ENCODE measurements around the gene E2F6.

Gene E2F6

GRCh38 chr2:11492720-11493119 is 26.8 kb upstream of the E2F6 start:
- DNase-seq = no peak

DNA sequence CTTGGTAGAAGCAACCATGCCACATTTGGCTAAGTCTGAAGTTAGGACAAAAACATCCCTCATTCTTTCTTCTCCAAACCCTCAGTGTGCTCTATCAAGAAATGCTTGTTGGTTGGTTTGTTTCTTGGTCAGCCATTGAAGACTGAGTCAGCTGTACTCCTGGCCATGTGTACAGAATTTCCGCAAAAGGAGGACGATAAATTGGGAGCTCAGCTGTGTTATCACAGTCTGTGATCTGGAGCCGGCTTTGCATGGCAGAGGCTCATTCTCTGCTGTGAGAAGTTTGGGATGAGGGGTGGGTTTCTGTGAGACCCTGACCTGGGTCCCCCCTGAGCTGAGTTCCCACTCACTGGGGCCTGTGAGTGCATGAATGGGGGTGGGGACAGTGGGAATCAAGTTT is 26.3 kb upstream of the E2F6 start:
- DNase-seq = no peak

- no peak for DNase-seq
These were observed 25.5 kb upstream of the E2F6 start for GRCh38 chr2:11491348-11491933.

- DNase-seq = no peak
These were observed 24.2 kb upstream of the E2F6 start for GRCh38 chr2:11490194-11490593.

- DNase-seq = no peak
These were observed 22.8 kb upstream of the E2F6 start for GRCh38 chr2:11488809-11489208.

- no peak for DNase-seq
These were observed 18.1 kb upstream of the E2F6 start for GRCh38 chr2:11483806-11484617.

DNA sequence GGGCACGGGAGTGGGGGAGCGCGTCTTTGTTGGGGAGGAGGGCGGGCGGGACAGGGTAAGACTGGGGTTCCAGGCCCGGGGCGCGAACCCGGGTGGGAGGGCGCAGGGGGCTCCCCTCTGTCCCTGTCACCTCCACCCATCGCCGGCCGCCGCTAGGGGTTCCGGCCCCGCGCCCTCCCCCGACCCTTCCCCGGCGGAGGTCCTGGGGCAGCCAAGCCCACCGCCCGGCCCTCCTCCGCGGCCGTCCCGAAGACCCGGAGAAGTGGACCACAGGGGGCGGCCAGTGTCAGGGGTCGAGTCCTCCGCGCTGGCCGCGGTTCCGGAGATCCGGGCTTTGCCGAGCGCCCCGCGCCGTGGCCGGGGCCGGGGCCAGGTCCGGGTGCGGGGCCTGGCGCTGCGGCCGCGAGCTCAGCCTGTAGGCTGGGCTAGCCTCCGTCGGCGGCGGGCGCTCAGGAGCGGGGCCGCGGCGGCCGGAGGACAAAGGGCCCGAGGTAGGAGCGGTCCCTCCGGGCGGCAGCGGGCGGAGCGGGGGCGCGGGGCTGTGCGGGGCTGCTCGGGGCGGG is 16.6 kb upstream of the E2F6 start:
- DNase-seq = no peak

- DNase-seq = no peak
These were observed 16.0 kb upstream of the E2F6 start for GRCh38 chr2:11481789-11482472.

DNA sequence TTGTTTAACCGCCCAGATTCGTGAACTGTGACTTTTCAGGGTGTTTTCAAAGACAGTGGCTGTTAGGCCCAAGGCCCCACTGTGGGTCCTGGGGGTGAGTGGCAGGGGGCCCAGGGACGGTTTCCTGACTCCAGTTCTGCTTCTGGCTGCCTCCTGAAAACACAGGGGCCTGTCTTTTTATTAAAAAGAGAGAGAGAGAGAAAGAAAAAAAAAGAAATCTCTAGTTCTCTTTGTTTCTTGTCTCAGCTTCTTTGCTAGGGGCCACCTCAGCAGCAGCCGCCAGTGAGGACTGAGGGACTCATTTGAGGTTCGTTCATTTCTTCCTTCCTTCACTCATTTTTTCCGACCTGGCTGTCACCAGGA is 15.4 kb upstream of the E2F6 start:
- DNase-seq = no peak

DNA sequence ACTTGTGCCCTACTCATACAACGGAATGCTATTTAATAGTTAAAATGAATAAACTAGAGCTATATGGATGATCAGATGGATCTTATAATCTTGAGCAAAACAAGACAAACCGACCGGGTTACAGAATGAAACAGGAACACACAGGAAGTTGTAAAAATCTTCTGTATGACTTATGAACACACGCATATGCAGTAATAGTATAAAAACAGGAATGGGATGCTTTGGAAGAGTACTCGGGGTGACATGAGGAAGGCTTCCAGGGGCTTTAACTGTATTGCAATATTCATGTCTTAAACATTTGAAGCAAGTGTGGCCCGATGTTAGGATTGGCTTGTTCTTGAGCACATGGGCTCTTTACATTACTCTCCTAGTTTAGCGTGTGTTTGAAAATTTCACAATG is 14.9 kb upstream of the E2F6 start:
- no peak for DNase-seq

DNA sequence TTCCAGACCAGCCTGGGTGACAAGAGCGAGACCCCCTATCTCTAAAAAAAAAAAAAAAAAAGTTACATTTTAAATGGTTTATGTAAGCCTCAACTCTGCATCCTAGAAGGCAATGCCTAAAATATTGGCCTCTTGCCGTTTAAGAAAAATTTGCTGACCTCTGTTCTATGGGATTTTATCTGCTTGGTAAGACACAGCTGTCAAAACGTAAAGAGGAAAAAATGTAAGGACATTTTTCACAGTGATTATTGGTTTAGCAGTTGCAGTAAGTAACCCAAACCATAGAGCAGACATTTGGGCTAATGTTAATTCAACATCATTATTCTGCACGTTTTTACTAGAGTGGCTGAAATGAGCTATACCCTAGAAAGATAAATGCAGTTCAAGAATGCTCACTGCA is 14.4 kb upstream of the E2F6 start:
- no peak for DNase-seq

DNA sequence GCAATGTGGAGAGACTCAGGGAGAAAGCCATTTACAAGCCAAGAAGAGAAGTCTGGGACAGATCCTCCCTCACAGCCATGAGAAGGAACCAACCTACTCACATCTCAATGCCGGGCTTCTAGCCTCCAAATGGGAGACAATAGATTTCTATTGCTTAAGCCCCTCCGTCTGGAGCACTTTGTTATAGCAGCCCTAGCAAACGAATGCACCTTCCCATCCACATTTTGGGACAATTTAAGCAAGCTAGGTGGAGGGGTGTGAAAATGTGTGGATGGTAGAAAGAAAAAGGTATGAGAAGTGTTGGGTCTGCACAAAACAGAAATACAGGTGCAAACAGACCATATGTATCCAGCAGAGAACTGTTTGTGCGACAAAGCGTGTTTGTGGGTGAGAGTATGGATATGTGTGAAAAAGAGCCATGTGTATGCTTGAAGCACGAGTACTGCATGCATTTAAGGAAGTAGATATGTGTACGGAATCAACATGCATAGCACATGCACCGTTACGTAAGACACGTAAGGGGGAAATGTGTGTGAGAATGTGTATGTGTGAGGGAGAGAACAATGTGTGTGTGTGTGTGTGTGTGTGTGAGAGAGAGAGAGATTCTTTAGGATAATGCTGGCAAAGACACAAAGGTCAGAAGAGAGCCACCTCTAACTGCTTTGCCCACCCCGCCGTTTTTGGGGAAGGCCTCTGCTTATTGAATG is 13.1 kb upstream of the E2F6 start:
- no peak for DNase-seq

- peak; percentile 63 for DNase-seq
These were observed 12.0 kb upstream of the E2F6 start for GRCh38 chr2:11477994-11478393.

GRCh38 chr2:11473659-11474433 is 7.9 kb upstream of the E2F6 start:
- no peak for DNase-seq

DNA sequence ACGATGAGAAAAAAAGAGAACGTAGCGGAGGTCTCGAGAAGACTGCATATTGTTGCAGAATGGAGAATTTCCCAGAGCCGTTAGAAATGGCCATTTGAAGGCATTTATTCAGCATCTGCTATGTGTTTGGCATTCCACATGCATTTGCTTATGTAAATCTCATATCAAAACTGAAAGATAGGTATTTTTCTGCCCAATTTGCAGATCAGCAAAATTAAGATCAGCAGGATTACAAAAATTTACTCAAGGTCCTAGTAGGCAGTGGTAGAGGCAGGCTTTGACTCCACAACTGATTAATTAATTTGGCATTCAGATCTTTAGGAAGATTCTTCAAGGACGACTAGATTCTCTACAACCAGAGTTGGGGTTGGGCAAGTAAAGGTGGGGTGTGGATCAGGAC is 1.8 kb upstream of the E2F6 start:
- DNase-seq = no peak

GRCh38 chr2:11467129-11467649 is 1.2 kb upstream of the E2F6 start:
- DNase-seq = no peak

GRCh38 chr2:11466307-11467128 is 557 bp upstream of the E2F6 start:
- no peak for DNase-seq

DNA sequence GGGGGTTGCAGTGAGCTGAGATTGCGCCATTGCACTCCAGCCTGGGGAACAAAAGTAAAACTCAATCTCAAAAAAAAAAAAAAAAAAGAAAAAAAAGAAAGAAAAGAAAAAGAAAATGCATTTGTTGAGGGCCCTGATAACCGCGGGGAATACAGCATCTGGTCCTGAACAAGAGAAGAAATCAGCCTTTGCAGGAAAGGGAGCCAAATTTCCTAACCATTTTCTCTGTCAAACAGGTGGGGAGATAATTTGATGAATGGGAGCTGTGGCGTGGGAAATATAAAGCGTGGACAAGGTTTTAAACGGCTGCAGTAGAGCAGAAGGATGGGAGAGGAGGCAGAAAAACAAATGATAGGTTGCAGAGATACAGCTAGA is 864 bp downstream of the E2F6 start:
- no peak for DNase-seq

DNA sequence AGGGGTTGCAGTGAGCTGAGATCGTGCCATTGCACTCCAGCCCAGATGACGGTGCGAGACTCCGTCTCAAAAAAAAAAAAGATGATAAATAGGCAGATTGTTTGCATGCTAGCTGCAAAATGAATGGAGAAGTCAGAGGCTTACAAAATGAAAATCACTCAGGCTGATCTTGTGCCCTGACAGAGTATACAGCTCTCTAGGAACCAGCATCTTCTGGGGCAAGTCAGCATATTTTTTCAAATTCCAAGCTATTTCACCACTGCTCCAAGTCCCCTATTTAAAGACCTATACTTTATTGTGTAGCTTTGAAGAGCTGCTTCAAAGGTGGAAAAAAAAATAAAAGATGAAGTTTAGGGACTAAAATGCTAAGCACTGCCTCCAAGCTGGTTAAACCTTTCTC is 6.1 kb downstream of the E2F6 start:
- no peak for DNase-seq

GRCh38 chr2:11458753-11459152 is 7.2 kb downstream of the E2F6 start:
- DNase-seq = no peak

- DNase-seq = no peak
These were observed 8.0 kb downstream of the E2F6 start for GRCh38 chr2:11457935-11458334.
